GM18867 (cell line): ENCODE results near the gene ZSCAN9.

Experiments used
- ATAC-seq: cut with Tn5 transposase; IDR thresholded peaks from one replicate; pipeline ENCODE4 v1.9.1; 2021; ENCODE audit warnings: mild to moderate bottlenecking, moderate library complexity; ENCODE audit not compliant: unreplicated experiment

Gene ZSCAN9

DNA sequence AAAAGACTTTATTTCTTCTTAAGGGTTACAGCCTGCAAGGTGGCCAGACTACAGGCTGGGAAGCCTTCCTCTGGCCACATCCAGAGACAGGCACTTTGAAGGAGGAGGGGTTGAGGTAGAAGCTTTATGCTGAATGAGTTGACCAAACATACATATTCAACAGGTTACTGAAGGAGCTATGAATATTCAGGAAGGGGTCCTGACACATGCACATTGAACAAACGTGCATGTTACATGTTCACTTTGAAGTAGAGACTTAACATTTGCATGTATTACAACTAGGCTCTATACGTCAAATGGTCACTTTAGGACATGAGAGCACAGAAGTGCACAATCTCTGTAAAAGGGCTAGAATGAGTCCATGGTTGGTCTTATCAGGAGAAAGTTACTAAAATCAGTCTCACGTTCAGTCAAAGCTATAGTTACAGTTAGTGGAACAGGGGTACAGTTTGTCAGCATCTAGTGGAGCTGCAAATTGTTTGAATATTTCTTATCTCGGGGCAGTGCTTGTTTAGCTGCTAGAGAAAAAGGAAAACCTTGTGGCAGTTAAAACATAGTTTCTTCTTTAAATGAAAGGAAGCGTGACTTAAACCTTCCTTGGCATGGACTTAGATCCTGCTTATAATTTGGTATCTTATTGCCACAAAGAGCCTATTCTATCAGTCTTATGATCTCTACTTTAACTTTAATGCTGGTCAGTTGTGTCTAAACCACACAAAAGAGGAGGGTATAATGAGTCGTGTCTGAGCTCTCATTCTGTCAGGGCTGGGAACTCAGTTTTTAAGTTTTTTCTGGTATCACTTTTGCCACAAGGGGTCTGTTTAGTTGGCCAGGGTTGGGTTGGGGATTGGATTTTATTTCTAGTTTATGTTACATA is 4.6 kb upstream of the ZSCAN9 start:
- no peak for ATAC-seq

DNA sequence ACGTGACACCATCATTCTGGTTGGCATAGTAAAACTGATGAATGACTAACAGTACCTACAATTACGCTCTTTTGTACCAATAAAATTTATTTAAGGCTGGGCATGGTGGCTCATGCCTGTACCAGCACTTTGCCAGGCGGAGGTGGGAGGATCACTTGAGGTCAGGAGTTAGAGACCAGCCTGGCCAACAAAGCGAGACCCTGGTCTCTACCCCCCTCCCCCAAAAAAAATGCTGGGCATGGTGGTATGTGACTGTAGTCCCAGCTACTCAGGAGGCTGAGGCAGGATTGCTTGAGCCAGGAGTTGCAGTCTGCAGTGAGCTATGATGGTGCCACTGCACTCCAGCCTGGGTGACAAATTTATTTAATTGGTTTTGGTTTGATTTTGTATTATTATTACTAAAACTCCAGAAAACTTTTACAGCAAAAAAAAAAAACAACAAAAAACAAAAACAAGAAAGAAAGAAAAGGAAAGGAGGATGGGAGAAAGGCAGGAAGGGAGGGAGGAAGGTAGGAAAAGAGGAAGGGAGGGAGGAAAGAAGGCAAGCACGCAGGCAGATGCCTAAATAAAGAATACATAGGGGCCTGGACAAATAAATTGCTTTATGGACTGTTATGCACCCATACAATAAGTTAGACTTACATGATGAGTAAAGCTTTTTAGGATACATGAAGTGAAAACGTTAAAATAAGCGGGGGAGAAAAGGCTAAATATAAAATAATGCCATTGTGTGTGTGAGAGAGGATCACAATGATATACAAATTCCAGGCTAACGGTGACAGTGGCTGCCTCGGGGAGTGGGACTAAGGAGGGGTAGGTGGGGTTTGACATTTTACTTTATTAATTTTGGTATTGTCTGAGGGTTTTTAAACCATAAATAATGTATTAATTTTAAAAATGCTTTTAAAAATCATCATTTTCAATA is 682 bp upstream of the ZSCAN9 start:
- no peak for ATAC-seq

DNA sequence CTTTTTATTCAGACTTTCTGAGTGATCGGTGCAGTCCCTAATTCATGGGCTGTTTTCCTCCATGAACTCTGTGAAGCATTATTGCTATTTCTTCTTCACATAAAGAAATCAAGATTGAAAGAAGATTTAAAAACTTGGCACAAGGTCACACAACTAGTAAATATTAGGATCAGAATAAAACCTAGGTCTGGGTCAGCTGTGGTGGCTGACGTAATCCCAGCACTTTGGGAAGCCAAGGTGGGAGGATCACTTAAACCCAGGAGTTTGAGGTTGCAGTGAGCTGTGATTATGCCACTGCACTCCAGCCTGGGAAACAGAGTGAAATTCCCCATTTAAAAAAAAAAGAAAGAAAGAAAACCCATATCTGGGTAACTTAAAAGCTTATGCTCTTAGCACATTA is 1.4 kb downstream of the ZSCAN9 start:
- no peak for ATAC-seq

DNA sequence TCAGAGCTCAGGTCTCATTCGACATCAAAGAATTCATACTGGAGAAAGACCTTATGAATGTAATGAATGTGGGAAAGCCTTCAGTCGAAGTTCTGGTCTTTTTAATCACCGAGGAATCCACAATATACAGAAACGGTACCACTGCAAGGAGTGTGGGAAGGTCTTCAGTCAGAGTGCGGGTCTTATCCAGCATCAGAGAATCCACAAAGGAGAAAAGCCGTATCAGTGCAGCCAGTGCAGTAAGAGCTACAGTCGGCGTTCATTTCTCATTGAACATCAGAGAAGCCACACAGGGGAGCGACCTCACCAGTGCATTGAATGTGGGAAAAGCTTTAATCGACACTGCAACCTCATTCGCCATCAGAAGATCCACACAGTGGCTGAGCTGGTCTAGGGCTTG is 7.7 kb downstream of the ZSCAN9 start:
- ATAC-seq = no peak

DNA sequence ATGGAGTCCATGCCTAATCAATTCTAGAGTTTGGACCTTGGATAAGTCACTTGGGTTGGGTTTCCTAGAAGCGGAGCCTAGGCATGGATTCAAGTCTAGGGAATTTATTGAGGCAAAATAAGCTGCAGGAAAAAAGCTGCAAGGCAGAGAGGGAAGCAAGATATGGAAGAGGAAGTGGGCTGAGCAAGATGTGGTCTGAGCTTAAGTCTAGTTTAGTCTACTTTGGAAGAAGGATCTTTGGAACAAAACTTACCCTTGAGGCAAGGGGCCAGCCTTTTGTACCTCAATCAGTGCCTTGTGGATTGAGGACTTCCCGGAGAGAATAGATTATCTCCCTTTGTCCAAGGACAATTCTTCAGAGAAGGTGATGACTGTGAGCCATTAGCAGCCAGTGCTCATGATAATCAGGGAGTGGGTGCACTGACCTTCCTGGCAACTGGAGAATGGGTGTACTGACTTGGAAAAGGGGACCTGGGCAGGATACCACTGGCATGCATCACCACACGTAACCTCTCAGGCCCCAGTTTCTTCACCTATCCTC is 10.9 kb downstream of the ZSCAN9 start:
- no peak for ATAC-seq

DNA sequence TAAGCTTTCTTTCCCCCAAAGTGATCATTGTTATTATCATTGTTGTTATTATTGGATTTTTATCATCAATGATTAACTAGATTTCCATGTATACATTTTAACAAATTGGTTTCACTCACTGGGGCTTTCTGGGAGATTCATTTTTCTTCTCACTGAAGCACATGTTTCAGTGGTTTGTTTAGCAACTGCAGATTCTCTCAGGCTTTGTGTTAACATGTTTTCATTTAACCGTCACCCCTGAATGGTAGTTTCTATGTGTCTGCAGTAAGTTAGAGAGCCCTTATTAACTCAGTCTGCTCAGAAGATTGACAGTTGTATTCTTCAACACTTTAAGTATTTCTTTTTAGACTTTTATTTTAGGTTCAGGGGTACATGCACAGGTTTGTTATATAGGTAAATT is 14.6 kb downstream of the ZSCAN9 start:
- ATAC-seq = no peak

DNA sequence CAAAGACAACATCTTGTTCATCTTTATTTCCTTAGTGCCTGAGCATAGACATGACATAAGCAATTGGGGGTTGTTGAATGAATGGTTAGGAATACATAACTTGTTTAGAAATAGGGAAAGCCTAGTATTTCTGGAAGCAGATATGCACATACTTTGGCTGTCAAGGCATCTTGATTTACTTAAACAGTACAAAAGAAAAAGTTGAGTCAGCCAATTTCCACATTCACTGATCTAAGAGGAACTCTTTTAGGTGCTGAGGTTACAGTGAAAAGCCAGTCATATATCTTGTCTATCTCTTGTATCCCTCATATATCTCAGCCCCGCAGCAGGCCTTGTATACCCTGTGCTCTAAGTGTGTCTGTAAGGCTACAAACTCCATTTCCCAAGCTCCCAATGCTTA is 15.4 kb downstream of the ZSCAN9 start:
- ATAC-seq = no peak

DNA sequence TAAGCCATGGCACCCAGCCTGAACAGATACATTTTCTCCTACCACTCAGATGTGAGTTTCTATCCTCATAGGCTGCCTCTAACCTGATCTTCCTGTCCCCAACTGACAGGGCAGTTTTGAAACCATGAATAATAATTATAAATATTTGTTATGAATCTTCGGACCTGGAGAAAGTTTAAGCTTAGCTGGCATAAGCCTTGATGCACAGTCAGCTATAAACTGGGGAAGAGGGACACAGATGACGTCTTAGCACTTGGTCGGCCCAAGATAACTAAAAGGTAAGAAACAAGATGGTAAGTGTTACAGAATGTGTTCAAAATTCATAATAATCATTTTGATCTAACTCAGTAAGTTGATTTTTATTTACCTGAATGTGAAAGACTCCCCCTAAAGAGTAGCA is 18.9 kb downstream of the ZSCAN9 start:
- ATAC-seq = no peak

DNA sequence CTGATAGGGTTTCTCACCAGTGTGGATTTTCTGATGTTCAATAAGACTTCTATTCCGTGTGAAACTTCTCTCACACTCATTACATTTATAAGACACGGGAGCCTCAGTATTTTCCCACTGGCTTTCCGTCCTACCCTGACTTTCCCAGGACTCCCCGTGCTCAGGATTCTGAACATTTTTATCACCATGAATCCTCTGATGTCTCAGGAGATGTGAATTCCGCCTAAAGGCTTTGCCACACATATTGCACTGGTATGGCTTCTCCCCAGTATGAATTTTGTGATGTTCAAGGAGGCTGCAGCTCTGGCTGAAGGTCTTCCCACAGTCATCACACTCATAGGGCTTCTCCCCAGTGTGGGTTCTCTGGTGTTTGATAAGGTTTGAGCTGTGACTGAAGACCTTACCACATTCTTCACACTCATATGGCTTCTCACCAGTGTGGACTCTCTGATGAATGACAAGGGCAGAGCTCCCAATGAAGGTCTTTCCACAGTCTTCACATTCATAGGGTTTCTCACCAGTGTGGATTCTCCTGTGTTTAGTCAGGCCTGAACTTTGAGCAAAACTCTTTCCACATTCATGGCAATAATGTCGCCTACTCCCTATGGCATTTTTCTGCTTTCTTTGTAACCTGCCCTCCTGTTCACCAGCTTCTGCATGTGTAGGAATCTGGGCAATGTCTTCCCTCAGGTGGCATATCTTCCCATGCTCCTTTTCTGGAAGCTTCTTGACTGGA is 20.3 kb downstream of the ZSCAN9 start:
- ATAC-seq = no peak

DNA sequence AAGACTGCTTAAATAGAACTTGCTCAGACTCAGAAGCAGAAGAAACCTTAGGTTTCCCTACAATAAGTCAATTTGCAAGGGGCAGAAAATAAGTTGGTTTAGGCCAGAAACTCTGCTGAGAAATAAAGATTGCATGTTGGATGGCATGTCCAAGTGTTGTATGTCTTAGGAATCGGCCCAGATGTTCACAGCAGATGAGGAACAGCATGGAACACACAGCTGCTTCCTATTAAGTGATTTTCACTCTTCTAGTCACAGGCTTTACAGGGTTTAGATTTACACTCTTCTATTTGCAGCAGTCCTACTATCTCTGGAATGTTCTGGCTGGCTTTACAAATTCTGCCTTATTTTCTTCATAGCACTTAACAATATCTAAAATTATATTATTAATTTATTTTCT is 23.8 kb downstream of the ZSCAN9 start:
- ATAC-seq = no peak

DNA sequence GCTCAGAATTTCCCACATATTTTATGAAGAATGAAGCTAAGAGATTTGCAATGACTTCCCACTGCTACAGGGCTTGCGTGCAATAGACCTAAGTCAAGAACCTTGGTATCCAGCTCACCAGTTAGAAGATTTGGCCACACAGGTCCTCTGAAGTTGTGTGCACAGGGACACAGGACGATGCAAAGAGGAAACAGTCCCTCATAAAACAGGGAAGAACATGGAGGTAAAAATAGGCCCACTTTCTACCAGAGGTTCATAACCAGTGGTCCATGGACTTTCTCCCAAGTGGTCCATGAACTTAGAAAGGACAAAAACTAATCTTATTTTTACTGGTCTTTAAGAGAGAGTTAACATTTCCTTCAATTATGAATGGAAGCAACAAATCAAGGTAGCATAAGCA is 25.7 kb downstream of the ZSCAN9 start:
- ATAC-seq = no peak

DNA sequence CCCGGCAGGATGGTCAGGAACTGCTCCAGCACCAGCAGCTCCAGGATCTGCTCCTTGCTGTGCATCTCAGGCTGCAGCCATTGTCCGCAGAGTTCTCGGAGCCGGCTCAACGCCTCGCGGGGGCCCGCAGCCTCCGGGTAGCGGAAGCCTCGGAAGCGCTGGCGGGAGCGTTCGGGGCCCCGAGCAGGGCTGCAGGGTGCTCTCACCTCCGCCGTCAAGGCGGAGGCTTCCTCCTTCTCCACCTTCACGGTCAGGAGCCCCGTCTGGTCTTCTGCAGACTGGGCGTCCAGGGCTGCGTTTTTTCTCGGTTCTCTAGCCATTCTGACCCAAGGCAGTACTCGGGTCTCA is 26.6 kb downstream of the ZSCAN9 start:
- ATAC-seq = peak; percentile 41

DNA sequence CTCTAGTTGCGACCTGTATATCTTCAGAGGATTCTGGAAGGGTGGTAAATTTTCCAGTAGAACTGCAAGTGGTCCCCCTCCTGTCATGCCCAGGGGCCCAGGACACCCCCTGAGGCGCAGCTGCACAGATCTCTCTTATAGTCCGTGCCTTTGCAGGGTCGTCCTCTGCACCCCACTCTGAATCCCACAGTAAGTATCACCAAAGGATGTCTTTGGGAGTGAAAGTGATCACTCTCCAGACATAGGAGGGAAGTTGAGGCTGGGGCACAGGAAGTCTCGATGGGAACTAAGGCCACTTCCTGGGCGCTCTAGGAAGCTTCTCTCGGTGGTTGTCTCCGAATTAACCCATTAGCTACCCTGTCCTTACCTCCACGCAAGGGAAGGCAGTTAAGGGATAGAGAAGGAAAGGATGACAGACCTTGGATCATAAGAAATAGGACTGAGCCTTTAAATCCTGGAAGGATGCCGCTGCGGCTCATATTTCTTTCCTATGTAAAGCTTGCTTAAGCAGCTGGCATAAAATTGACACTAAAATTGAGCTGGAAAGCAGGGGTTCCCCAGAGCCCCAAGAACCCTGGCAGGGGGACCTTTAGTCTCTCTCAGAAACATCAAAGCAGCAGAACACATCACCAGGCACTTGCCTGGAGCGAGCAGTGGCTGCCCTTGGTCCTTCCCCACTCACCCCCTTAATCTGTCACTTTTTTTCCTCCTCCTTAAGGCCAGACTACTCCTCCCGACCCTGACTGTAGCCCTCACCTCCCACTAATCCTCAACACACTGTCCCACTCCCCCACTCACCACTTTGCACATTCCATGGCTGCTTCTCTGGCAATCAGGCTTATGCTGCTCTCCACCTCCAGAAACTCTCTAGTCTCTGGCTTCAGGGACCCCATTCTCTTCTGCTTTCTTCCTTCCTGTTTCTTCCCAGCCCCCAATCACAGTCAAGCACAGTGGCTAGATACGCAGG is 27.2 kb downstream of the ZSCAN9 start, which contains the start of gene ZKSCAN4:
ZKSCAN4 (minus strand) TSS at position 261 of the 967 bp plus-strand sequence. CDS start 289 bp downstream, outside the sequence.
- peak; percentile 85 for ATAC-seq

DNA sequence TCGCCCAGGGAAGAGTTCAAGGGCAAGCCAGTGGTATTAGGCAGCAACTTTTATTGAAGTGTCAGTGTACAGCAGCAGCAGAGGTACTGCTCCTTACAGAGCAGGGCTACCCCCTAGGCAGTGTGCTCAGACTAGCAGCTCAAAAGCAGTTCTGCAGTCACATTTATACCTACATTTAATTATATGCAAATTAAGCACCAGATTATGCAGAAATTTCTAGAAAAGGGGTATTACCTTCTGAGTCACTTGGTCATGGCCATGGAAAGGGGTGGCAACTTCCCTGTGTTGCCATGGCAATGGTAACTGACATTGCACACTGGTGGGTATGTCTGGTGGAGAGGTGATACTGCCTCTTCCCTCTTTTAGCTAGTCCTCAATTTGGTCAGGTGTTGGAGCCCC is 29.0 kb downstream of the ZSCAN9 start:
- no peak for ATAC-seq

DNA sequence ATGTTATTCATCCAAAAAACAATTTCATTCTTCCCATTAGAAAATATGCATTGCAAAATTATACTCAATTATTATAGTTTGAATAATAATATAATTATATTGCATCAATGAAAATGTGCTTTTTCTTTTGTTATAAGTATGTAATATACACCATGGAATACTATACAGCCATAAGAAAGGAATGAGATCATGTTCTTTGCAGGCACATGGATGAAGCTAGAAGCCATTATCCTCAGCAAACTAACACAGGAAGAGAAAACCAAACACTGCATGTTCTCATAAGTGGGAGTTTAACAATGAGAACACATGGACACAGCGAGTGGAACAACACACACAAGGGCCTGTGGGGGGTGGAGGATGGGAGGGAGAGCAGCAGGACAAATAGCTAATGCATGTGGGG is 32.0 kb downstream of the ZSCAN9 start:
- ATAC-seq = no peak

DNA sequence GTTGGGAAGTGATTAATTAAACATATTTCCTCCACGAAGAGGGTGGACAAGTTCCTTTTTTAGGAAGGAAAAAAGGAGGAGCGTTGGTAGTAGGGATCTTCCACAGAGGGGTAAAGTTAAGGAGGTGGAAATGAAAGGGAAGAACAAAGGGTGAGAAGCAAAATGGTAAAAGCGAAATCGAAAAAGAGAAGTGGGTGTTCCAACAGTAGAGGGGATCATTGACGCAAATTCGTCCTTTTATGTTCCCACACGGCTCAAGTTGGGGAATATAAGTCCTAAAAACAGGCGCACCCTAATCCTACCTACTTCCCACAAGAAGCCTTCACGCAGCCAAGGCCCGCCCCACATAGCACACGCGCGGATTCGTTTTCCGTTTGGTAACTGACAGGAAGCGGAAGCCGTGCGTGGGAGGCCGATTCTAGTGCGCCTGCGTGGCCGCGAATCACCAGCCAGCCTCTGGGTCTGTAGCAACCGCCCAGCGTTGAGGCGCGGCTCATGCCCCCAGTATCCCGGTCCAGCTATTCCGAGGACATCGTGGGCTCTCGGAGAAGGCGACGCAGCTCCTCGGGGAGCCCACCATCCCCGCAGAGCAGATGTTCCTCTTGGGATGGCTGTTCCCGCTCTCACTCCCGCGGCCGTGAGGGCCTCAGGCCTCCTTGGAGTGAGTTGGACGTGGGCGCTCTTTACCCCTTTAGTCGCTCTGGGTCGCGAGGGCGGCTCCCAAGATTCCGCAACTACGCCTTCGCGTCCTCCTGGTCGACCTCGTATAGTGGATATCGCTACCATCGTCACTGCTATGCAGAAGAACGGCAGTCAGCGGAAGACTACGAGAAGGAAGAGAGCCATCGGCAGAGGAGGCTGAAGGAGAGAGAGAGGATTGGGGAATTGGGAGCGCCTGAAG is 34.1 kb downstream of the ZSCAN9 start, which contains the start of gene NKAPL:
NKAPL (plus strand) TSS at position 421 of the 901 bp plus-strand sequence; CDS start at position 496, 75 bp downstream.
- no peak for ATAC-seq

DNA sequence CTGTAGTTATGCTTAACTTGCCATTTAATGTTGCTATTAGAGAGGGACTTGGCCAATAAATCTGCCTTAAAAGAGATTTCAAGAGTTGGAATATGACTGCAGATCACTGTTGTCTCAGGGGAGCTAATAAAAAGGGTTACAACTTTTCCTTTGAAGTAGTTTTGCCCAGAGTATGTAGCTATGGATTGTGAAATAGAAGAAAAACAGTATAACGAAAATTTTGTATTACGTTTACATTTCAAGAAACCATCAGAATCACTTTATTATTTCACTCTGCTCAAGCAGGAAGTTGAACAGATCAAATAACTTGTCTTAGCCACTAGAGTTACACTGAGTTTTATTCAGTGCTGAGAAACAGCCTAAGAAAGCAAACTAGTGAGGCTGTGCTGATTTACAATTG is 38.8 kb downstream of the ZSCAN9 start:
- no peak for ATAC-seq

DNA sequence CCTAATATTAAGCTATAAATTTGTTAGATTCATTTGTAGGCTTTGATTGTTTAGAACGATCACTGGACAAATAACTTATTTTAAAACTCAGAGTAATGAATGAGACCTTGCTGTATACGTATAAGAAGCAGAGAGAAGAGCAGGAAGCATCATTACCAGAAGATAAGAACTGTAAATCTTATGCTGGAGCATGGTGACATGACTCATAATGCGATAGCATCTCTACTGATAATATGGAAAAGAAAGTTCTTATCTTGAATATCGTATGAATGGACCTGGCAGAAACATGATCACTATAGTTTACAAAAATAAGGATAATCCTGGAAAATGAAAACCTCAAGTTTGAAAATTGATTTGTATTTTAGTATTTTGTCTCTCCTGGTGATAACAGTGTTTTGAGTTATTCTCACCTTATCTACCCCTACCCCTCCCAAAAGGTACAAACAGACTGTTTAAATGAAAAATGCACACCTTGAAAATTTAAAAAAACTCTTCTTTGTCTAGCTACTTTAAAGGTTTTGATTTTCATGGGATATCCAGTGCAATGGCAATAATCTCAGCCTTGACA is 39.8 kb downstream of the ZSCAN9 start:
- ATAC-seq = no peak
